Neural progenitor cell (in vitro differentiated cells): ENCODE results near the gene PSMD3.

Experiments used
- EZH2 ChIP-seq: fragments of 200-600 bp; sonication (generic); IDR thresholded peaks from 2 replicates; pipeline ENCODE4 v1.6.1; 2017; ENCODE audit warnings: antibody characterized with exemption, mild to moderate bottlenecking, moderate library complexity
- TF ChIP-seq, protein P1 (sequence below): fragments of 200-600 bp; sonication (generic); IDR thresholded peaks from 2 replicates; pipeline ENCODE4 v1.5.1; 2017; ENCODE audit warnings: antibody characterized with exemption, mild to moderate bottlenecking

DNA sequence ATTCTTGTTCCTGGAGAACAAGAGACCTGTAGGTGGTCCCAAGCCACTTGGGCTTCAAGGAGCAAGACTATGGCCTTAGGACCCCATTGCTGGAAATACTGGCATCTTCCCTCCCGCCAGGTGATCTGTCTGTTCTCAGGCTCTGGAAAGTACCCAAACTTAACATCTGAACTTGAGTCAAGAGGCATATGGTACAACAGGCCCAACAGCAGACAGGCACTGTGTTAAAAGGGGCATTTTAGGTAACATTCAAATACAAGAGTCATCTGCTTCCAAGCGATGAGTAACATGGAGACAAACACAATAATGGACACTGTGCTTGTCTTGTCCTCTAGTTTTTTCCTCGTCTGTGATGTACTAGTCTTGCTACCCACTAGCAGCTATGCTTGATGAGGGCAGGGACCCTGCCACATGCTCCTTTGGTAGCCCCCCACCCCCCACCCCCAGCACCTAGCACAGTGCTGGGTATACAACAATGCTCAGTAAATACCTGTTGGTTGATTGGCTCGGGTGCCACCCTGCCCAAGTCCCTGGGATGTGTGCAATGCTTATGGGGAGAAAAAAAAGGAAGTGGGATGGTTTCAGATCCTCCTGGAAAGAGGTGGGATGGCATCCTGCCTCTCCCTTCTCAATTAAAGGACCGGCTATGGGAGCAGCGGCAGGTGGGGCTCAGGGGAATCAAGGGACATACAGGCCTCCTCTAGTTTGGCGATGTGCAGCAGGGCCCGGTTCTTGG, 54.0 kb downstream of the PSMD3 start:
- TF ChIP-seq, protein P1, sequence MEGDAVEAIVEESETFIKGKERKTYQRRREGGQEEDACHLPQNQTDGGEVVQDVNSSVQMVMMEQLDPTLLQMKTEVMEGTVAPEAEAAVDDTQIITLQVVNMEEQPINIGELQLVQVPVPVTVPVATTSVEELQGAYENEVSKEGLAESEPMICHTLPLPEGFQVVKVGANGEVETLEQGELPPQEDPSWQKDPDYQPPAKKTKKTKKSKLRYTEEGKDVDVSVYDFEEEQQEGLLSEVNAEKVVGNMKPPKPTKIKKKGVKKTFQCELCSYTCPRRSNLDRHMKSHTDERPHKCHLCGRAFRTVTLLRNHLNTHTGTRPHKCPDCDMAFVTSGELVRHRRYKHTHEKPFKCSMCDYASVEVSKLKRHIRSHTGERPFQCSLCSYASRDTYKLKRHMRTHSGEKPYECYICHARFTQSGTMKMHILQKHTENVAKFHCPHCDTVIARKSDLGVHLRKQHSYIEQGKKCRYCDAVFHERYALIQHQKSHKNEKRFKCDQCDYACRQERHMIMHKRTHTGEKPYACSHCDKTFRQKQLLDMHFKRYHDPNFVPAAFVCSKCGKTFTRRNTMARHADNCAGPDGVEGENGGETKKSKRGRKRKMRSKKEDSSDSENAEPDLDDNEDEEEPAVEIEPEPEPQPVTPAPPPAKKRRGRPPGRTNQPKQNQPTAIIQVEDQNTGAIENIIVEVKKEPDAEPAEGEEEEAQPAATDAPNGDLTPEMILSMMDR: no peak
- no peak for TF ChIP-seq EZH2
